Esophagus squamous epithelium (tissue), 5 donors: ENCODE data around the gene BICC1. TPM values are rescaled to one million over a fixed set of nuclear protein-coding genes. Genes with fewer than 3 reads are reported as not detected.

ENCODE experiments used
- DNase-seq: peaks from one replicate; lab custom pipeline; 2025; lab: John Stamatoyannopoulos, UW
- H3K27ac ChIP-seq, 4 donors: fragments of 200-600 bp; sonication (generic); one replicate each; pipeline ENCODE4 v1.5.1; 2016 to 2019; ENCODE audit warnings: mild to moderate bottlenecking in 1 of 4
- H3K27me3 ChIP-seq, 4 donors: fragments of 200-600 bp; sonication (generic); 1 replicate in 3 of 4; 2 replicates in 1 of 4; pipeline versions ENCODE4 v1.5.1 to v1.6.0; 2017 to 2021; ENCODE audit warnings: antibody characterized with exemption in 1 of 4
- H3K36me3 ChIP-seq, 3 donors: fragments of 200-600 bp; sonication (generic); one replicate each; pipeline ENCODE4 v1.5.1; 2016 to 2019
- H3K4me1 ChIP-seq, 3 donors: fragments of 200-600 bp; sonication (generic); one replicate each; pipeline ENCODE4 v1.5.1; 2017 to 2019
- H3K4me3 ChIP-seq, 4 donors: fragments of 200-600 bp; sonication (generic); 1 replicate in 3 of 4; 2 replicates in 1 of 4; pipeline ENCODE4 v1.5.1; 2016 to 2019; ENCODE audit warnings: mild to moderate bottlenecking in 2 of 4, moderate library complexity in 1 of 4
- H3K9me3 ChIP-seq, 3 donors: fragments of 200-600 bp; sonication (generic); one replicate each; pipeline ENCODE4 v1.5.1; 2016 to 2019
- CTCF ChIP-seq, 6 experiments: fragments of 450-650 bp in 4 of 6; fragments of 200-600 bp in 2 of 6; sonication (generic) in 2 of 6; IDR thresholded peaks; one replicate each; pipeline ENCODE4 v1.5.1; 2016 to 2019; ENCODE audit warnings: antibody characterized with exemption in 6 of 6, mild to moderate bottlenecking in 4 of 6, moderate library complexity in 4 of 6
- POLR2A ChIP-seq, 4 donors: fragments of 450-650 bp; IDR thresholded peaks; one replicate each; pipeline ENCODE4 v1.6.1; 2017; ENCODE audit warnings: antibody characterized with exemption in 4 of 4, mild to moderate bottlenecking in 4 of 4, moderate library complexity in 3 of 4
- WGBS, 2 donors: methylation state at CpG; one replicate each; pipeline ENCODE4 v1.1.5; 2018; 5-methylcytosine and 5-hydroxymethylcytosine counted together
- intact Hi-C: fragments of 100-400 bp; cut with DNase I; formaldehyde crosslinking; loops from one replicate; pipeline ENCODE4 v1.15.0; 2022
- total RNA-seq, 4 donors: library from RNA; depleted of rRNA; stranded (reverse); fragments of >200 nt; gene quantifications; one replicate each; pipeline ENCODE4 v1.1.0, GENCODE V29; 2016
- donor health status: DM: yes; HTN: yes; CAD: no.

Gene BICC1
- total RNA-seq, 4 donors from 2014 or later, result 0.11 to 8.2 (median 2.0) TPM

GRCh38 chr10:58795560-58795959, 282.9 kb downstream of the BICC1 start:
- peaks cover 0 to 4% (median 3%) of the 10 kb centered on the region in 3 donors for H3K4me1 ChIP-seq
- no peak for DNase-seq
- intact Hi-C loops, result no loop called here

GRCh38 chr10:58796242-58796641, 283.6 kb downstream of the BICC1 start:
- intact Hi-C loops, result no loop called here
- H3K36me3 ChIP-seq, result no peaks in the 10 kb centered on the region
- no peak overlapping the region for H3K4me3 ChIP-seq
- peaks cover 0 to 4% (median 3%) of the 10 kb centered on the region in 3 donors for H3K4me1 ChIP-seq
- no peaks in the 10 kb centered on the region for H3K9me3 ChIP-seq
- TF ChIP-seq POLR2A (IDR thresholded peaks at IDR 0.05) (no peak), CTCF (IDR thresholded peaks at IDR 0.05) (no peak)
- no peak for DNase-seq
- no peaks in the 10 kb centered on the region for H3K27me3 ChIP-seq
- 77 to 84% methylated on average over 7 of the region's 7 CpGs for WGBS, 2 donors
- H3K27ac ChIP-seq, result no peak overlapping the region

More at GRCh38 chr10:58795560-58795959, 282.9 kb downstream of the BICC1 start:
- H3K27ac ChIP-seq, result no peak overlapping the region
- H3K4me3 ChIP-seq, result no peak overlapping the region
- H3K9me3 ChIP-seq, result no peaks in the 10 kb centered on the region
- TF ChIP-seq POLR2A (IDR thresholded peaks at IDR 0.05) (no peak), CTCF (IDR thresholded peaks at IDR 0.05) (no peak)
- no peaks in the 10 kb centered on the region for H3K36me3 ChIP-seq
- H3K27me3 ChIP-seq, result no peaks in the 10 kb centered on the region

- H3K9me3 ChIP-seq, result no peaks in the 10 kb centered on the region
- H3K4me1 ChIP-seq, result no peaks in the 10 kb centered on the region
- intact Hi-C loops, result no loop called here
- WGBS, 2 donors, result 67 to 71% methylated on average over 4 of the region's 4 CpGs
- TF ChIP-seq POLR2A (IDR thresholded peaks at IDR 0.05) (no peak), CTCF (IDR thresholded peaks at IDR 0.05) (no peak)
- no peaks in the 10 kb centered on the region for H3K27me3 ChIP-seq
- no peaks in the 10 kb centered on the region for H3K36me3 ChIP-seq
- no peak for DNase-seq
- H3K27ac ChIP-seq, result no peak overlapping the region
- no peak overlapping the region for H3K4me3 ChIP-seq
Observed at GRCh38 chr10:58796824-58797223, 284.2 kb downstream of the BICC1 start.

- TF ChIP-seq CTCF (IDR thresholded peaks at IDR 0.05) (no peak), POLR2A (IDR thresholded peaks at IDR 0.05) (no peak)
Observed at GRCh38 chr10:58797356-58797755, 284.7 kb downstream of the BICC1 start.

GRCh38 chr10:58802047-58802446, 289.4 kb downstream of the BICC1 start:
- no peak for TF ChIP-seq POLR2A (IDR thresholded peaks at IDR 0.05)
- WGBS, 2 donors, result 50 to 70% methylated on average over 1 of the region's 1 CpG
- Histone ChIP-seq H3K36me3 (no peaks in the 10 kb centered on the region), H3K27me3 (no peaks in the 10 kb centered on the region), H3K4me1 (no peaks in the 10 kb centered on the region), H3K27ac (no peak overlapping the region), H3K9me3 (no peaks in the 10 kb centered on the region), H3K4me3 (no peak overlapping the region)
- no peak for DNase-seq
- intact Hi-C loops, result no loop called here

More at GRCh38 chr10:58797356-58797755, 284.7 kb downstream of the BICC1 start:
- intact Hi-C loops, result no loop called here
- Histone ChIP-seq H3K4me1 (no peaks in the 10 kb centered on the region), H3K4me3 (no peak overlapping the region), H3K9me3 (no peaks in the 10 kb centered on the region), H3K36me3 (no peaks in the 10 kb centered on the region), H3K27me3 (no peaks in the 10 kb centered on the region), H3K27ac (no peak overlapping the region)
- no peak for DNase-seq

- no peaks in the 10 kb centered on the region for H3K36me3 ChIP-seq
- TF ChIP-seq CTCF (IDR thresholded peaks at IDR 0.05), result no peak
- TF ChIP-seq POLR2A (IDR thresholded peaks at IDR 0.05), result no peak
- H3K27ac ChIP-seq, result no peak overlapping the region
- WGBS, 2 donors, result 62 to 81% methylated on average over 1 of the region's 1 CpG
- H3K9me3 ChIP-seq, result no peaks in the 10 kb centered on the region
- H3K27me3 ChIP-seq, result no peaks in the 10 kb centered on the region
- no peak overlapping the region for H3K4me3 ChIP-seq
- DNase-seq, result no peak
- H3K4me1 ChIP-seq, result peaks cover 0 to 8% (median 0%) of the 10 kb centered on the region in 3 donors
- intact Hi-C loops, result no loop called here
Observed at GRCh38 chr10:58806323-58806722, 293.7 kb downstream of the BICC1 start.
